Putamen (tissue), 1 donor: Measurements from ENCODE around the gene GFOD1.

ENCODE experiments used
- DNase-seq: peaks from one replicate; pipeline ENCODE4 v3.0.0-alpha.2; 2016; ENCODE audit warnings: low spot score

The GFOD1 gene

GRCh38 chr6:13375360-13375878, 112.0 kb downstream of the GFOD1 start:
- no peak for DNase-seq

DNA sequence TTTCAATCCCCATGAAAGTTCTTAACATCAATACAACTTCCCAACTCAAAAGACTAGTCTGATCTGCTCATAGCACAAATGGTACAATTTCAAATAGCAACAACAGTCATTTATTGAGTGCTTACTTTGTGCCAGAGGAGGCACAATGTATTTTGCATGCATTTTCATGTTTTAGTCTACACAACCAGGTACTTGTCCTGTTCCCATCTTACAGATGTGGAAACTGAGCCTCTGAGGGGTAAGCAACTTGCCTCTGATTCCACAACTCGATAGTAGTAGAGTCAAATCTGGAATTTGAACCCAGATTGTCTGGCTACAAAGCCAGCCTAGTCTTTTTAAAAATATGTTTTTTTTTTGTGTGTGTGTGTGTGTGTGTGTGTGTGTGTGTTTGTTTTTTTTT, 113.5 kb downstream of the GFOD1 start:
- no peak for DNase-seq

- no peak for DNase-seq
Measured at GRCh38 chr6:13373488-13373886, 113.9 kb downstream of the GFOD1 start.

DNA sequence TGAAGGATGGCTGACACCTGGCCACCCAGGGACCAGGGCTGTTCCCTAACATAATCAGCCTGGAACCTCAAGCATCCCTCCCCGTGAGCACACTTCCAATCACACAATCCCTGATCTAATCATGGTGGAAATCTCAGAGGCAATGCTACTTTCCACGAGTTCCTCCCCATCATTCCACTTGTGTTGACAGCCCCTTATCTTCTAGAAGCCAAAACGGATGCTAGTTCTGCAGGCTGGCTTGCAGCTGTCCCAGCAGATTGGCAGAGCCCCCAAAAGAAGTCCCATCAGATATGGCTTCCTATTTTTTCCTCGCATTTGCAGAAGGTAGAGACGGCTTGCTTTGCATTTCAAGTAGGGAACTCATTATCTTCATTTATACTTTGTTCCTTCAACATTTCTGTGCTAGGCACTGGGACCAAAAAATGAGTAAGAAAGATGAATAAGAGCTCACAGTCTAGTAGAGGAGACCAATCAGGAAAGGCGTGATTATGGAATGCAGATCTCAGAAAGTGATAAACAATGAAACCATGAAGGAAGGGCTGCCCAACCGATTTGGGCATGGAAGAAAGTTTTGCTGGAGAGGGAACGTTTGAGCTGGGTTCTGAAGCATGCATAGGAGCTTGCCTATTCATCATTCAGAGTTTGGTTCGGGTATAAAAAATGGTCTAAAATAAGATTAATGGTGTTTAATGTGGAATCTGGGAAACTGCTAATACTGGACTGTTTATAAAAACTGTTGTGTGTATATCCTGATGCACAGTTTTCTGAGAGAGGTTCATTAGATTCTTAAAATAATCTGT, 114.5 kb downstream of the GFOD1 start:
- DNase-seq: no peak

GRCh38 chr6:13372076-13372475, 115.3 kb downstream of the GFOD1 start:
- DNase-seq: no peak

- no peak for DNase-seq
Measured at GRCh38 chr6:13371421-13372072, 115.9 kb downstream of the GFOD1 start.

DNA sequence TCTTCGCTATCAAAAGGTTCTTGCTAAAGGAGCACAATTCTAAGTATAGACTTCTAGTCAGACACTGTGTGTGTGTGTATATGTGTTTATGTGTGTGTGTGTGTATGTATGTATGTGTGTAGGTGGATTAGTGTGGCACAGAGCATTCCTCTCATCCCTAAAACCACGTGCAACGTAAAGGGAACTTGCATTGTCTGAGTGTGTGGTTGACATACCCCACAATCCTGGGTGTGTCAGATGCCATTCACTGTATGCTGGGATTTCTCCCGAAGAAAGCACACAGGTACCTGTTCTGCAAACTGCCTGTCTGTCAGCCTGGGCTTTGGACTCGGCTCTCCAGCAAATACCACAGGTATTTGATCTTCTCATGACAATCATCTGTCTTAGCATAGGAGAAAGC, 116.8 kb downstream of the GFOD1 start:
- no peak for DNase-seq

DNA sequence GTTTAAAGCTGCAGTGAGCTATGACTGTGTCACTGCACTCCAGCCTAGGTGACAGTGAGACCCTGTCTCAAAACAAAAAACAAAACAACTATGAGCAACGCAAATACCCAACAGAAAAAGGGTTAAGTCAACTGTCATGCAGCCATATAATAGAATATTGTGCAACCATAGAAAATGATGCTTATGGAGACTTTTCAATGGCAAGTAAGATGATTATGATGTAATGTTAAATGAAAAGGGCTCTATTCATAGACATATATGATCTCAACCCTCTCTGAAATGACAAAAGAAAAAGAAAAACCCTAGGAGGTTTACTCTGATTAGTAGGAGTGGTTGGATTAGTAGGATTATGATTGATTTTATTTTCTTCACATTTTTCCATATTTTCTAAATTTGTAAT, 117.8 kb downstream of the GFOD1 start:
- DNase-seq: no peak

DNA sequence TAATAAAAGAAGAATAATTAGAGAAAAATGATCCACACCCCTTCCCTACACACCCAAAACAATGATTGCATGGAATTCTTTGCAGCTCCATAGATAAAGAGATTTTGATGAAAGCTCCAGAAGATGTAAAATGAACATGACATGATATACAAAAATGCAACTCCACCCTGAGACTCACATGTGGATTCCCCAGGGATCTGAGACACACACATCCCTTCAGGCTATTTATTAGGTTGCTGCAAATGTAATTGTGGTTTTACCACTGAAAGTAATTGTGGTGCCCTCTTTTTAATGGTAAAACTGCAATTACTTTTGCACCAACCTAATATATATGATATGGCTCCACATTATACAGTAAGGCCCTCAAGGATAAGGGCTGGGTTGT, 118.7 kb downstream of the GFOD1 start:
- DNase-seq: no peak

DNA sequence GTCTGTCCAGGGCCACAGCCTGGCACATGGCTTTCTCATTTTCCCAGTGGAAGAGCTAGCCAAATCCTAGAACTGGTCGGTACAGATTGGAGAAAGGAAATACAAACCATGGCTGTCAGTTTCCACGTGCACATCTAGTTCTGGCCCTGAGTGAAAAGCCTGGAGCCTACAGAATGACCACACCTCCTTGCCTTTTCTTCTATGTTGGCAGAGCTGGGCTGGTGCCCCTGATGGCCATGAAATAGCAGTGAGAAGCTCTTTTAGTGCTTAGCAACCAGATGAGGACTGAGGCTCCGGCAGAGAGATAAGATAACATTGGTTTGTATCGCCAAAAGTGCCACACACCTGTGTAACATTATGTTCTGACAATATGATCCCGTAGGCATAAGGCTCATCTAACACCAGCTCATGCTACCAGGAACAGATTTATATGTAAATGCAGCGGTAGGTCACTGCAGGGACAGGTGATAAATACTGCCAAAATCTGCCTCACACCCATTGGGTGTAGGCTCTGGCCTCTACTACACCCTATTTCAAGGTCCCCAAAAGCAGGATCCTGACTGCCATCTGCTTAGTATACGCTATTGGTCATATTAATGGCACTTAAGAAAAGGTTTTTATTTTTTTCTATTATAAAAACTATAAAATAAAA, 119.2 kb downstream of the GFOD1 start:
- no peak for DNase-seq

DNA sequence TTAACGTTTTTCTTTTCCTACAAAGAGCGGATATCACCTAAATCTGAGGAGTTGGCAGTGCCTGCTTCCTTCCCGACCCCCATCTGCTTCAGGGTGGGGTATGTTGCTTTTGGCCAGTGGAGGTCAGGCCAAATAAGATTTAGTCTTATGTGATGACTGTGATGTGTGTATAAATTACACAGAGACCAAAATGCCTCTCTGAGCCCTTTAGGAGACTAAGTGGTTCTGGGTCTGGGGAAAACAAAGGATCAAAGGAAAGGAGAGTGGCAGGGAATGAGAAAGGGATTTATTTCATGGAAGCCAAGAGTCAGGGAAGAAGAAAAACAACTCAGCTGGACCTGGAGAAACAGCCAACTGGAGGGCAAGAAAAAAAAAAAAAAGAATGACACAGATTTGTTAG, 120.0 kb downstream of the GFOD1 start:
- DNase-seq: no peak

DNA sequence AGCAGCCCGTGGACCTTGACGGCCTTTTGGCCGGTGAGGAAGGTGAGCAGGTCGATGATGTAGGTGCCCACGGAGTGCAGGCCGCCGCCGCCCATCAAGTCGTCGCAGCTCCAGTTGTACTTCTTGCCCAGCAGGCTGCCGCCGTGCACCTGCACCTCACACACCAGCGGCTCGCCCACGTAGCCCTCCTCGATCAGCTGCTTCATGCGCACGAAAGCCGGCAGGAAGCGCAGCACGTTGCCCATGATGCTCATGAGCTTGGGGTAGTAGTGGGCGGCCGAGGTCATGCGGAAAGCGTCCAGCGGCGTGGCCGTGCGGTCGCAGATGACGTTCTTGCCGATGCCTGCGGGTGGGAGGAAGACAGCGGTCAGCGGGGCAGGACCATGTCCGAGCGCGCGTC, 122.1 kb downstream of the GFOD1 start:
- DNase-seq: no peak

- no peak for DNase-seq
Measured at GRCh38 chr6:13364842-13365241, 122.6 kb downstream of the GFOD1 start.

GRCh38 chr6:13362412-13362811, 125.0 kb downstream of the GFOD1 start:
- DNase-seq: no peak

DNA sequence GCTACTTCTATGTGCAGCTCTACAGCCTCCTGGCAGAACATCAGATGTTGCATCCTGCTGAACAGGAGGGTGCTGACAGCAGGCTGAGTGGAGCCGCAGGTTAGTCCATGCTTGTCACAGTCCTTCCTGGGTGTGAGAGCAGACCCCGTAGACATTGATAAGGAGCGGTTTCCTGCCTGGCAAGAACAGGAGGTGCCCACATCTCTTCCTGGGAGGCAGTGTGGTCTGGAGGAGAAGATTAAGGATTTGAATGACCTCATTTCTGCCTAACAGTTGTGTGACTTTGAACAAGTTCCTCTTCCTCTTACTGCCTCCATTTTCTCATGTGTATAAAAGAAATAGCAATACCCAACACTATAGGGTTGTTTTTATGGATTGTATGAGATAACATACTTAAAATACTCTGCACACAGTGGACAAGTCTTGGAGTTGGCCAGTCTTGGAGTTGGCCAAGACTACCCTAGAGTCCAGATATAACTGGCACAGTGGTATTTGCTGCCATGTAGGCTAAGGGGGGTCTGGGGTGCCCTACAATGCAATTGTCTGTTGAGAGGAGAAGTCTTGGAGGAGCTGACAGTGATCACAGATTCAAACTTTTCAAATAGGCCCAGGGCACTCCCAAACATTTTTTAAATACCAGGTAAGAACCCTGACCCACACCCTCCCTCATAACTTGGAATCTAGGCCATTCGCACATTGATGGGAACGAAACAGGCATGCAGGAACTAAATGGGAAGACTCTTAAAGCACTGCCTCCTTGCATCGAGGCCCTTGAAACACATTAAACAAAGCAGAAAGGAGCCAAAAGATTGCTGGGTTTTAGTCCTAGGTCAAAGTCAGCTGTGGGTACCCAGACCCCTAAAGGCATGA, 126.5 kb downstream of the GFOD1 start:
- DNase-seq: no peak

DNA sequence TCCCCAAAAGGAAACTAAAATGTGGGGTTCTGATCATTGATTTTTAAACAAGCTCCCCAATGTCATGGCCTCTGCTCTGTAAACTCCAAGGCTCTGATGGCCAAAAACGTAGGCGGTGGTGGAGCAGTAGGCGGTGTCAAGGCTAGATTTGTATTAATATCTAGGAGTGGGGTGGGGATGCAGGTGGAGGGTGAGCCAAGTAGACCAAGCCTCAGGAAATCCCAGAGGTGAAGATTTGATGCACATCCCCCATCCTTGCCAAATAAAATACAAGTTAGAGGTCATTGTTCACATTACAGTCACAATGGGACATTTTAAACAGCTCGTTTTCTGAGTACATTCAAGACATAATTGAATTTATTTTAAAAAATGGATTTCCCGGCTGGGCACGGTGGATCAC, 128.1 kb downstream of the GFOD1 start:
- no peak for DNase-seq

- DNase-seq: no peak
Measured at GRCh38 chr6:13358511-13358910, 128.9 kb downstream of the GFOD1 start.

- DNase-seq: peak; percentile 76
Measured at GRCh38 chr6:13357551-13358075, 129.8 kb downstream of the GFOD1 start.

GRCh38 chr6:13355999-13356785, 131.2 kb downstream of the GFOD1 start:
- DNase-seq: no peak

DNA sequence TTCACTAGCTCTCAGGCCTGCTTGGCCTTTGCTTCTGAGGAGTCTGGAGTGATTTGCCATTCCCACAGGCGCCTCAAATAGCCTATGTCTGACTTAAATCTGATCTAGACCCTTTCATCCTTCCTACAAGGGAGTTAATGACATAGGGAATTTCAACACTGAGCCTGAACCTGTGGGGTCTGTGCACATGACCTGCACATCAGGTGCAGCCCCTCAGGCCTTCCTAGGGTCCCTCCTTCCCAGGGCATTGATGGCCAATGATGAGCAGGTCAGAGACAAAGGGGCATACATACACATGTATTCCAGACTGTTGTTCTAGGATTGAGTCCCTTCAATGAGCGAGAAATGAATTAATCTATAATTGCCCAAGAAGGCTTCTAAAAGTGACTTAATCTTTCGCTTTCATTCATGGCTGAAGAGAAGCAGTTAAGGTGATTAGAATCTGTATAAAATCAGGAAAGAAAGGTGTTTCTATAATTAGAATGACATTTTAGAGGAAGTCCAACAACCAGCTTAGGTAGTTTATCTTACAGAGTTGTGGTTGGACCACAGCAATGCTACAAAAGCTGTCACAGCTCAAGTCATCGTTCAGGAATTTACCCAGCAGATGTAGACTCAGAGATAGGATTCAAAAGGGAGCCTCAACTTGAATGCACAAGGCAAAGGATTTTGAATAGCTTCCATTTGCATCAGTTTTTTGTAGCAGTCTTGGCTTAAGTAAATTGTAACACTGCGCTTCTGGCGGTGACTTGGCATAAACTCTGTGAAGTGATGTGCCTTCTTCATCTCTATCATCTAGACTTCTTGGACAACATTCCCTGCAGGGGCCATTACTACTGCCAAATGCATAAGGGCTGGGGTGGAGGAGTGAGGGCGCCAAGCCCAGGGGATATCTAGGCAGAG, 132.1 kb downstream of the GFOD1 start:
- no peak for DNase-seq
